ENCODE measurements around the gene PDCD11.
"Not testable (repeated sequence)": the region's sequence is repeated elsewhere in the genome, so short reads cannot be mapped to it uniquely, and the experiment has no call there.

The PDCD11 gene

GRCh38 chr10:103416436-103417147 is 20.2 kb downstream of the PDCD11 start:
- peak; percentile 51 for DNase-seq

GRCh38 chr10:103417148-103417469 is 20.7 kb downstream of the PDCD11 start:
- not testable (repeated sequence) for DNase-seq

- DNase-seq, result no peak
These were observed 21.2 kb downstream of the PDCD11 start for GRCh38 chr10:103417601-103418000.

- no peak for DNase-seq
These were observed 22.7 kb downstream of the PDCD11 start for GRCh38 chr10:103419101-103419500.

GRCh38 chr10:103423748-103424147 is 27.3 kb downstream of the PDCD11 start:
- no peak for DNase-seq

GRCh38 chr10:103427866-103428265 is 31.4 kb downstream of the PDCD11 start:
- DNase-seq, result no peak

- DNase-seq, result no peak
These were observed 32.7 kb downstream of the PDCD11 start for GRCh38 chr10:103428989-103429643.

- DNase-seq, result no peak
These were observed 33.2 kb downstream of the PDCD11 start for GRCh38 chr10:103429647-103430046.

GRCh38 chr10:103431902-103432301 is 35.5 kb downstream of the PDCD11 start:
- DNase-seq, result no peak

- DNase-seq, result no peak
These were observed 37.4 kb downstream of the PDCD11 start for GRCh38 chr10:103433858-103434257.

- no peak for DNase-seq
These were observed 43.4 kb downstream of the PDCD11 start for GRCh38 chr10:103439776-103440175.

GRCh38 chr10:103440416-103440815 is 44.0 kb downstream of the PDCD11 start:
- DNase-seq, result no peak

GRCh38 chr10:103441206-103441605 is 44.8 kb downstream of the PDCD11 start:
- no peak for DNase-seq

GRCh38 chr10:103441611-103442010 is 45.2 kb downstream of the PDCD11 start:
- no peak for DNase-seq

GRCh38 chr10:103442031-103442461 is 45.6 kb downstream of the PDCD11 start:
- no peak for DNase-seq

GRCh38 chr10:103443475-103444185 is 47.2 kb downstream of the PDCD11 start:
- no peak for DNase-seq

GRCh38 chr10:103444478-103444877 is 48.1 kb downstream of the PDCD11 start:
- no peak for DNase-seq

- DNase-seq, result no peak
These were observed 48.9 kb downstream of the PDCD11 start for GRCh38 chr10:103445366-103445765.

- no peak for DNase-seq
These were observed 49.5 kb downstream of the PDCD11 start for GRCh38 chr10:103445767-103446567.

- DNase-seq, result no peak
These were observed 50.8 kb downstream of the PDCD11 start for GRCh38 chr10:103447187-103447586.

GRCh38 chr10:103448746-103449145 is 52.3 kb downstream of the PDCD11 start:
- DNase-seq, result no peak

- DNase-seq, result no peak
These were observed 53.0 kb downstream of the PDCD11 start for GRCh38 chr10:103449208-103450144.

All from activated T-cell treated with anti-CD3 and anti-CD28 coated beads, Interleukin-2, amount 50 U/mL, for 1 hour (primary cell).